ENCODE measurements around the gene KCNQ1.

The KCNQ1 gene

DNA sequence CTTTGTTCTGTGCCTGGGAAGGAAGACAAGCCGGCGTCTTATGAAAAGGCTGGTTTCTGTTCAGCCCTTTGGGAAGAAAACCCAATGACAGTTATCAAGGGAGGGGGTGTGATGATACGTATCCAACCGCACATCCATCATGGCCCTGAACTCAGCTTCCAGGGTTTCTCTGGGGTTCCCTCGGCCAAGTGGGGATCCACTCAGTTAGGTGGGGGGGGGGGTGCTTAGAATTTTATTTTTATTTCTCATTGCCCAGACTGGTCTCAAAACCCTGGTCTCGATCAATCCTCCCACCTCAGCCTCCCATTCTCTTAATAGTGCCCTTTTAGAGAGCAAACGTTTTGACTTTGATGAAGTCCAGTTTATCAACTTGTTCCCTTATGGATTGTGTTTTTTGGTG is 25.7 kb downstream of the KCNQ1 start:
- no peaks in the 10 kb centered on the region for H3K79me2 ChIP-seq (ENCODE audit: insufficient read depth, low read length)
- TF ChIP-seq, protein P1, sequence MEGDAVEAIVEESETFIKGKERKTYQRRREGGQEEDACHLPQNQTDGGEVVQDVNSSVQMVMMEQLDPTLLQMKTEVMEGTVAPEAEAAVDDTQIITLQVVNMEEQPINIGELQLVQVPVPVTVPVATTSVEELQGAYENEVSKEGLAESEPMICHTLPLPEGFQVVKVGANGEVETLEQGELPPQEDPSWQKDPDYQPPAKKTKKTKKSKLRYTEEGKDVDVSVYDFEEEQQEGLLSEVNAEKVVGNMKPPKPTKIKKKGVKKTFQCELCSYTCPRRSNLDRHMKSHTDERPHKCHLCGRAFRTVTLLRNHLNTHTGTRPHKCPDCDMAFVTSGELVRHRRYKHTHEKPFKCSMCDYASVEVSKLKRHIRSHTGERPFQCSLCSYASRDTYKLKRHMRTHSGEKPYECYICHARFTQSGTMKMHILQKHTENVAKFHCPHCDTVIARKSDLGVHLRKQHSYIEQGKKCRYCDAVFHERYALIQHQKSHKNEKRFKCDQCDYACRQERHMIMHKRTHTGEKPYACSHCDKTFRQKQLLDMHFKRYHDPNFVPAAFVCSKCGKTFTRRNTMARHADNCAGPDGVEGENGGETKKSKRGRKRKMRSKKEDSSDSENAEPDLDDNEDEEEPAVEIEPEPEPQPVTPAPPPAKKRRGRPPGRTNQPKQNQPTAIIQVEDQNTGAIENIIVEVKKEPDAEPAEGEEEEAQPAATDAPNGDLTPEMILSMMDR (IDR thresholded peaks at IDR 0.05; ENCODE audit: insufficient read depth, low read length, poor library complexity, severe bottlenecking), result no peak
- TF ChIP-seq EZH2phosphoT487 (conservative IDR thresholded peaks at IDR 0.05; ENCODE audit: low read length), result no peak

DNA sequence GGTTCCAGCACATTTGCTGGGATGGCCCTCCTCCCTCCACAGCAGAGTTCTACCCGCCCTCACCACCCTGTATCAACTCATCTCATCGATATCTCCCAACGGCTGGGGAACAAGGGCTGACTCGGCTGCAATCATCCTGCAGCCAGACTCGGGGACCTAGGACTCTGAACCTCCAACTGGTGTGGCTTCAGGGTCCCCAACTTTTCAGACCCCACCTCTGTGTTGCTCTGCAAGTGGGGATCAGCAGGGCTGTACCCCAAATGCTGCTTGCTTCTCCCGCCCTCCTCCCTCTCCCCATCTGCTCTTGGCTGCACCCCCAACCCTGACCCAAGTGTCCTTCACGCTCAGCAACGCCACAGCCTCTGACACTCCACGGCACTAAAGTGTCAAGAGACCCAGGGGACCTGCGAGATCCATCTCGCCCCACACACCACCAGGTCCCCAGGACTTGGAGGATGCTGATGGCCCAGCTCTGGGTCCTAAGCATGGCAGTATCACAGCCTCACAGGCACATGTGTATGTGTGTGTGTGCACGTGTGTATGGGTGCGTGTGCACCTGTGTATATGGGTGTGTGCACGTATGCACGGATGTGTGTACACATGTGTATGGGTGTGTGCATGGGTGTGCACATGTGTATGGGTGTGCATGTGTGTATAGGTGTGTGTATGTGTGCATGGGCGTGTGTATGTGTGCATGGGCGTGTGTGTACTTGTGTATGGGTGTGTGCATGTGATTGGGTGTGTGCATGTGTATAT is 26.4 kb downstream of the KCNQ1 start:
- Histone ChIP-seq H3F3A (ENCODE audit: insufficient read depth) (no peaks in the 10 kb centered on the region), H3K4me3 (ENCODE audit: insufficient read depth, low read length, poor library complexity, severe bottlenecking) (no peak overlapping the region), H3K79me2 (ENCODE audit: insufficient read depth, low read length) (no peaks in the 10 kb centered on the region), H4K20me1 (ENCODE audit: low read depth, low read length) (no peaks in the 10 kb centered on the region), H3K4me2 (ENCODE audit: low read depth, low read length, poor library complexity, severe bottlenecking) (no peak overlapping the region), H3K27ac (ENCODE audit: low read depth, low read length) (no peak overlapping the region), H3K9me3 (ENCODE audit: insufficient read depth, low read length) (no peaks in the 10 kb centered on the region), H3K9me2 (replicated peaks; ENCODE audit: insufficient read depth, low read length) (no peaks in the 10 kb centered on the region), H2AFZ (ENCODE audit: low read depth, low read length, severe bottlenecking) (no peak overlapping the region), H3K27me3 (ENCODE audit: low read length) (no peaks in the 10 kb centered on the region), H3K36me3 (ENCODE audit: low read length) (no peaks in the 10 kb centered on the region), H3K9ac (ENCODE audit: low read length) (no peak overlapping the region)
- TF ChIP-seq, protein P1 (IDR thresholded peaks at IDR 0.05; ENCODE audit: insufficient read depth, low read length, poor library complexity, severe bottlenecking), result no peak
- TF ChIP-seq EZH2phosphoT487 (conservative IDR thresholded peaks at IDR 0.05; ENCODE audit: low read length), result no peak

More for the DNA sequence above, 25.7 kb downstream of the KCNQ1 start:
- H2AFZ ChIP-seq (ENCODE audit: low read depth, low read length, severe bottlenecking), result no peak overlapping the region
- H3K27me3 ChIP-seq (ENCODE audit: low read length), result no peaks in the 10 kb centered on the region
- no peaks in the 10 kb centered on the region for H3K9me2 ChIP-seq (replicated peaks; ENCODE audit: insufficient read depth, low read length)
- no peaks in the 10 kb centered on the region for H3F3A ChIP-seq (ENCODE audit: insufficient read depth)
- H3K36me3 ChIP-seq (ENCODE audit: low read length), result no peaks in the 10 kb centered on the region
- no peak overlapping the region for H3K9ac ChIP-seq (ENCODE audit: low read length)
- no peak overlapping the region for H3K4me2 ChIP-seq (ENCODE audit: low read depth, low read length, poor library complexity, severe bottlenecking)
- no peak overlapping the region for H3K27ac ChIP-seq (ENCODE audit: low read depth, low read length)
- no peaks in the 10 kb centered on the region for H3K9me3 ChIP-seq (ENCODE audit: insufficient read depth, low read length)
- H3K4me3 ChIP-seq (ENCODE audit: insufficient read depth, low read length, poor library complexity, severe bottlenecking), result no peak overlapping the region
- H4K20me1 ChIP-seq (ENCODE audit: low read depth, low read length), result no peaks in the 10 kb centered on the region

DNA sequence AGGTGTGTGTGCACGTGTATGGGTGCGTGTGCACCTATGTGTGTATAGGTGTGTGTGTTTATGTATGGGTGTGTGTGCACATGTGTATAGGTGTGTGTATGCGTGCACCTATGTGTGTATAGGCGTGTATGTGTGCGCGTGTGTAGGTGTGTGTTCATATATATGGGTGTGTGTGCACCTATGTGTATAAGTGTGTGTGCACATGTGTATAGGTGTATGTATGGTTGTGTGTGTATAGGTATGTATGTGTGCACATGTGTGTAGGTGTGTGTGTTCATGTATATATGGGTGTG is 26.9 kb downstream of the KCNQ1 start:
- Histone ChIP-seq H3K9me3 (ENCODE audit: insufficient read depth, low read length) (no peaks in the 10 kb centered on the region), H4K20me1 (ENCODE audit: low read depth, low read length) (no peaks in the 10 kb centered on the region), H3K9me2 (replicated peaks; ENCODE audit: insufficient read depth, low read length) (no peaks in the 10 kb centered on the region), H3K27me3 (ENCODE audit: low read length) (no peaks in the 10 kb centered on the region), H3F3A (ENCODE audit: insufficient read depth) (no peaks in the 10 kb centered on the region), H3K4me2 (ENCODE audit: low read depth, low read length, poor library complexity, severe bottlenecking) (no peak overlapping the region), H3K4me3 (ENCODE audit: insufficient read depth, low read length, poor library complexity, severe bottlenecking) (no peak overlapping the region), H3K36me3 (ENCODE audit: low read length) (no peaks in the 10 kb centered on the region), H3K9ac (ENCODE audit: low read length) (no peak overlapping the region), H2AFZ (ENCODE audit: low read depth, low read length, severe bottlenecking) (no peak overlapping the region), H3K27ac (ENCODE audit: low read depth, low read length) (no peak overlapping the region), H3K79me2 (ENCODE audit: insufficient read depth, low read length) (no peaks in the 10 kb centered on the region)
- TF ChIP-seq, protein P1 (IDR thresholded peaks at IDR 0.05; ENCODE audit: insufficient read depth, low read length, poor library complexity, severe bottlenecking), result no peak
- TF ChIP-seq EZH2phosphoT487 (conservative IDR thresholded peaks at IDR 0.05; ENCODE audit: low read length), result no peak
